ENCODE measurements around the gene ATP11A.

ATP11A gene

DNA sequence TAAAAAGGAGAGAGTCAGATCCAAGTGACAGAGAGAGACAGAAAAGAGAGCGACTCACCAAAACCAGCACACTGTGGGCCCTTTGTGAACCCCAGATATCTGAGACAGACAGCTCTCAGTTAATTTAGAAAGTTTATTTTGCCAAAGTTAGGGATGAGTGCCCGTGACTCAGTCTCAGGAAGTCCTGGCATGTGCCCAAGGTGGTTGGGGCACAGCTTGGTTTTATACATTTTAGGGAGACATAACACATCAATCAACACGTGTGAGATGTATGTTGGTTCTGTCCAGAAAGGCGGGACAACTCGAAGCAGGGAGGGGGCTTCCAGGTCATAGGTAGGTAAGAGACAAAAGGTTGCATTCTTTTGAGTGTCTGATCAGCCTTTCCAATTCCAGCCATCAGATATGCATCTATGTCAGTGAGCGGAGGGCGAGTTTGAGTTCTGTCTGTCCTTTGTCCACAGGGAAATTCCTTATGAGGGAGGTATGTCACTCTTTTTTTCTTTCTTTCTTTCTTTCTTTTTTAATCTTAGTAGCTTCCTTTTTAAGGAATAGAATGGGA, 37.2 kb upstream of the ATP11A start:
- Histone ChIP-seq H3K27ac (ENCODE audit: low read length) (no peak overlapping the region), H3K4me3 (ENCODE audit: low read depth in 1 of 2, low read length in 2 of 2) (no peak overlapping the region), H3K27me3 (ENCODE audit: low read depth, low read length) (no peaks in the 10 kb centered on the region), H3K9me3 (ENCODE audit: control insufficient read depth in 1 of 2, low read length in 2 of 2) (no peaks in the 10 kb centered on the region), H3K36me3 (ENCODE audit: control insufficient read depth in 1 of 2, insufficient read depth in 2 of 2, low read length in 2 of 2) (no peaks in the 10 kb centered on the region), H3K4me1 (ENCODE audit: control insufficient read depth in 1 of 2, insufficient read depth in 2 of 2, low read length in 2 of 2) (peaks cover 6 to 24% of the 10 kb centered on the region in 2 donors)

DNA sequence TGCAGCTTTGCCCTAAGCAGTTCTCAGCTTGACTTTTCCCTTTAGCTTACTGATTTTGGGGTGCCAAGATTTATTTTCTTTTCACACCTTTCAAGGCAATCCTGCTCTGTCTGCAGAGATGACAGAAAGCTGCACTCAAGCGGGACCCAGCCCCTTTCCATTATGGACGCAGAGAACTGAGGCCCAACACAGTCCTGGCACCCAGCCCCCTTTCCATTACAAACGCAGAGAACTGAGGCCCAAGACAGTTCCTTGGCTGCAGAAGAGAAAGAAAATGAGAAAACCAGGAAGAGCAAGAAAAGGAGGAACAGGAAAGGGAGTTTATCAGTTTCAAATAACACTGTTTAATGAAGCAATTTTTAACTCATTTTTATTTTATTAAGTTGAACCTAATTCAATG, 36.8 kb upstream of the ATP11A start:
- Histone ChIP-seq H3K27ac (ENCODE audit: low read length) (no peak overlapping the region), H3K4me1 (ENCODE audit: control insufficient read depth in 1 of 2, insufficient read depth in 2 of 2, low read length in 2 of 2) (peaks cover 6 to 24% of the 10 kb centered on the region in 2 donors), H3K36me3 (ENCODE audit: control insufficient read depth in 1 of 2, insufficient read depth in 2 of 2, low read length in 2 of 2) (no peaks in the 10 kb centered on the region), H3K9me3 (ENCODE audit: control insufficient read depth in 1 of 2, low read length in 2 of 2) (no peaks in the 10 kb centered on the region), H3K4me3 (ENCODE audit: low read depth in 1 of 2, low read length in 2 of 2) (no peak overlapping the region), H3K27me3 (ENCODE audit: low read depth, low read length) (no peaks in the 10 kb centered on the region)

DNA sequence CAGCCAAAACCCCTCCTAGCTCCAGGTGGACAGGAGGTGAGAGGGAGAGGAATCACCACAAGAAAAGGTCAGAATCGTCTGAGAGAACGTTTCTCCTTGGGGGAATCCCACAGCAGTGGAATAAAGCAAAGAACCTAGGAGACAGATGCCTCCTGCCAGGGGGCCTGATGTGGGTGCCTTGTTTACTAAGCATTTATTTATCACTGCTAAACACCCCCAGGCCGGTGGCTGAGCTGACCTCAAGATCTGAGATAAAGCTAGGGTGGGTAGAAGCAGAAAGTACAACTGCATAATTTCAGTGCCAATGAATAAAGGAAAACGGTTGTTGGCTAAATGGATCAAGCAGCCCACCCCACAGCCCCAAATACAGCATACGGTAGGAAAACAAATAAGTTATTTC, 33.9 kb upstream of the ATP11A start:
- peaks cover 16 to 27% of the 10 kb centered on the region in 2 donors for H3K4me1 ChIP-seq (ENCODE audit: control insufficient read depth in 1 of 2, insufficient read depth in 2 of 2, low read length in 2 of 2)
- H3K9me3 ChIP-seq (ENCODE audit: control insufficient read depth in 1 of 2, low read length in 2 of 2) = no peaks in the 10 kb centered on the region
- no peaks in the 10 kb centered on the region for H3K36me3 ChIP-seq (ENCODE audit: control insufficient read depth in 1 of 2, insufficient read depth in 2 of 2, low read length in 2 of 2)
- H3K27me3 ChIP-seq (ENCODE audit: low read depth, low read length) = no peaks in the 10 kb centered on the region
- no peak overlapping the region for H3K27ac ChIP-seq (ENCODE audit: low read length)
- no peak overlapping the region for H3K4me3 ChIP-seq (ENCODE audit: low read depth in 1 of 2, low read length in 2 of 2)

DNA sequence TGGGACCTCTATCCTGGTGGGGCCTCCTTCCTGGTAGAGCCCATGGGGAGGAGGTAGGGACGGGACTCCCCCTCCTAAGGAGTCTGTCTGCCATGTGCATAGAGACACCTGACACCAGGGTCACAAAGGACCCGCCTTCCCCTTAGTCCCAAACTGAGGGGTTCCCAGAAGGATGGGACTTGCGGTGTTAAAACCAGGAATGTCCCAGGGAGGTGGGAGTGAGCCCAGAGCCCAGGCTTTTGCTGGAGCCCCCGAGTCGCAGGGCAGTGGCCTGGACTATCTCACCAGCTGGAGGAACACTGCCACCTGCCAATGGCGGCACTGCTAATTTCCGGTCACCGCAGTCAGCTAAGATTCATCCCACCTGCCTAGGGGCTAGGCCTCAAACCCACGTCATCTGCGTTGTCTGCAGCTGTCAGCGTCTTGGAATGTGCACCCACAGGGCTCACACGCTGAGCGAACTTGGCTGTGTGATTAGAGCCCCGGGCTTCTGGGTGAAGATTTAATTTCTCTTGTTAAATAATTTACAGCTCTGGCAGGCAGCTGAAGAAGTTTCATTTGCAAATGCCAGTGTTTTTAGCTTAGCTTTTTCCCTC, 31.9 kb upstream of the ATP11A start:
- Histone ChIP-seq H3K9me3 (ENCODE audit: control insufficient read depth in 1 of 2, low read length in 2 of 2) (no peaks in the 10 kb centered on the region), H3K4me1 (ENCODE audit: control insufficient read depth in 1 of 2, insufficient read depth in 2 of 2, low read length in 2 of 2) (peaks cover 7 to 10% of the 10 kb centered on the region in 2 donors), H3K36me3 (ENCODE audit: control insufficient read depth in 1 of 2, insufficient read depth in 2 of 2, low read length in 2 of 2) (no peaks in the 10 kb centered on the region), H3K27ac (ENCODE audit: low read length) (no peak overlapping the region), H3K27me3 (ENCODE audit: low read depth, low read length) (no peaks in the 10 kb centered on the region), H3K4me3 (ENCODE audit: low read depth in 1 of 2, low read length in 2 of 2) (no peak overlapping the region)

DNA sequence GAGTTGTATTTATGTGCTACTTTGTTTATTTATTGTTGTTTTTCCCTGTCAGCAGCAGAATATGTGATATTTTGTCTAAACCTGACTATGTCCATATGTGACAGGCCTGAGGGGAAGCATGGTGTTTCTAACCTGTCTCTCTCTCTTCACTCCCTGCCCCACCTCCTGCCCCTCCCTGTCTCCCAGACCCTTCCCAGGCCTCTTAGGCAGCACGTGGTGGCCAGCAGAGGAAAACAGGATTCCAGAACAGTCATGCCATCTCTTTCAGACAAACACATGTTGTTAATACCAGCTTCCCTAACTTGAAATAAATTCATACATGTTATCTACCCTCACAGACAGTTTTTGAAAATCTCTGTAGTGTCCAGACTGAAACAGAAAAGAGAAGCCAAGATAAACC, 31.0 kb upstream of the ATP11A start:
- Histone ChIP-seq H3K27me3 (ENCODE audit: low read depth, low read length) (no peaks in the 10 kb centered on the region), H3K36me3 (ENCODE audit: control insufficient read depth in 1 of 2, insufficient read depth in 2 of 2, low read length in 2 of 2) (no peaks in the 10 kb centered on the region), H3K9me3 (ENCODE audit: control insufficient read depth in 1 of 2, low read length in 2 of 2) (no peaks in the 10 kb centered on the region), H3K4me3 (ENCODE audit: low read depth in 1 of 2, low read length in 2 of 2) (no peak overlapping the region), H3K27ac (ENCODE audit: low read length) (no peak overlapping the region), H3K4me1 (ENCODE audit: control insufficient read depth in 1 of 2, insufficient read depth in 2 of 2, low read length in 2 of 2) (peaks cover 4 to 10% of the 10 kb centered on the region in 2 donors)

DNA sequence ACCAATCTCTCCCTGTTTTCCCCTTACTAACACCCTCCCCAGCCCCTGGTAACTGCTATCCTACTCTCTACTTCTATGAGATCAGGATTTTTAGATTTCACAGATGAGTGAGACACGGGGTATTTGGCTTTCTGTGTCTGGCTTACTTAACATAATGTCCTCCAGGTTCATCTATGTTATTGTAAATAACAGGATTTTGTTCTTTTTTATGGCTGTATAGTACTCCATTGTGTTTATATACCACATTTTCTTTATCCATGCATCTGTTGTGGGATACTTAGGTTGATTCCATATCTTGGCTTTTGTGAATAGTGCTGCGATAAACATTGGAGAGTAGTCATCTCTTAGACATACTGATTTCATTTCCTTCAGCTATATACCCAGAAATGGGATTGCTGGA, 28.5 kb upstream of the ATP11A start:
- no peaks in the 10 kb centered on the region for H3K9me3 ChIP-seq (ENCODE audit: control insufficient read depth in 1 of 2, low read length in 2 of 2)
- no peaks in the 10 kb centered on the region for H3K27me3 ChIP-seq (ENCODE audit: low read depth, low read length)
- no peak overlapping the region for H3K27ac ChIP-seq (ENCODE audit: low read length)
- peaks cover 4 to 10% of the 10 kb centered on the region in 2 donors for H3K4me1 ChIP-seq (ENCODE audit: control insufficient read depth in 1 of 2, insufficient read depth in 2 of 2, low read length in 2 of 2)
- H3K36me3 ChIP-seq (ENCODE audit: control insufficient read depth in 1 of 2, insufficient read depth in 2 of 2, low read length in 2 of 2) = no peaks in the 10 kb centered on the region
- no peak overlapping the region for H3K4me3 ChIP-seq (ENCODE audit: low read depth in 1 of 2, low read length in 2 of 2)

DNA sequence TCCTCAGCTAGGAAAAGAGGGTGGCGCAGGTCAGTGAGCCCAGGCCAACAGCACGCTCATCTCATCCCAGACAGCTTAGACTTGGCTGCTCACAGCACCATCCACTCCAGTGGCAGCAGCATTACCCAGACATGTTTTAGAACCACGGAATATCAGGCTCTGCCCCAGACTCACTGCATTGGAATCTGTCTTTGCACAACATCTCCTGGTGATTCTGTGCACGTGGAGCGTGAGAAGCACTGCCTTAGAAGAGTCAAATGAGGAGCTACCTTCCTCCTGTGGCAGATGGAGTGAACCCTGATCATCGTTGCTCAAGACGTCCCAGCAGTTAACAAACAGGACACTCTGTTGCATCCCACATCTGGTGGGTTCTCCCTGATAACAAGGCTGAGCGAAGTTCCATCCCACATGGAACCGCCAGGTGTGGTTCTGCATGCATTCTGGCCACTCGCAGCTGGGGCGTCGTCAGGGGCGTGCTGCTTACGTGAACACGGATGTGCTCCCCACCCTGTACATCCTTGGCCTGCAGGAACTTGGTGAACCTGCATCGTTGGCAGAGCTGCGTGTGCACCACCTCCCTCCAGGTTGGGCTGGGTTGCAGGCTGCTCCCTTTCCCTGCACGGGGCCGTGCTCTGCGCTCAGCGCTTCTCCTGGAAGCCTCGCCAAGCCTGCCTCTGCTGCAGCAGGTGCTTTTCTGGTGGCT, 25.2 kb upstream of the ATP11A start:
- H3K27ac ChIP-seq (ENCODE audit: low read length) = no peak overlapping the region
- H3K36me3 ChIP-seq (ENCODE audit: control insufficient read depth in 1 of 2, insufficient read depth in 2 of 2, low read length in 2 of 2) = no peaks in the 10 kb centered on the region
- no peak overlapping the region for H3K4me3 ChIP-seq (ENCODE audit: low read depth in 1 of 2, low read length in 2 of 2)
- no peaks in the 10 kb centered on the region for H3K9me3 ChIP-seq (ENCODE audit: control insufficient read depth in 1 of 2, low read length in 2 of 2)
- no peaks in the 10 kb centered on the region for H3K27me3 ChIP-seq (ENCODE audit: low read depth, low read length)
- H3K4me1 ChIP-seq (ENCODE audit: control insufficient read depth in 1 of 2, insufficient read depth in 2 of 2, low read length in 2 of 2) = no peaks in the 10 kb centered on the region

DNA sequence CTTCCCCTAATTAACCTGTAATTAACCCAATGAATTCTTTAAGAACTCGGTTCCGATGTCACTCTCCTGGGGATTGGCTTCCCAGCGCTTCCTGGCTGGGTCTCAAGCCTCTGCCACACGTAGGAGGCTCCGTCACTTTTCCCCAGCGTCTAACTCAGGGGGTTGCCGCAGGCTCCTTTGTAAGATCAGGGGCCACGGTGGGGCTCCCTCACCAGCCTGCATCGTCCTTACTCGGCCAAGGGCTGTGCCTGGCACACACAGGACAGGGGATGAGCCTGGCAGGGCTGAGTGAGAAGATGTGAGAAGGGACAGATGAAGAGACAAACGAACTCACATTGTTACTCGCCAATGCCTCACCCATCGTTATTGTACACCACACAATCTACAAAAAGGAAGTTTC, 20.9 kb upstream of the ATP11A start:
- Histone ChIP-seq H3K36me3 (ENCODE audit: control insufficient read depth in 1 of 2, insufficient read depth in 2 of 2, low read length in 2 of 2) (no peaks in the 10 kb centered on the region), H3K9me3 (ENCODE audit: control insufficient read depth in 1 of 2, low read length in 2 of 2) (no peaks in the 10 kb centered on the region), H3K4me1 (ENCODE audit: control insufficient read depth in 1 of 2, insufficient read depth in 2 of 2, low read length in 2 of 2) (no peaks in the 10 kb centered on the region), H3K27ac (ENCODE audit: low read length) (no peak overlapping the region), H3K4me3 (ENCODE audit: low read depth in 1 of 2, low read length in 2 of 2) (no peak overlapping the region), H3K27me3 (ENCODE audit: low read depth, low read length) (no peaks in the 10 kb centered on the region)

DNA sequence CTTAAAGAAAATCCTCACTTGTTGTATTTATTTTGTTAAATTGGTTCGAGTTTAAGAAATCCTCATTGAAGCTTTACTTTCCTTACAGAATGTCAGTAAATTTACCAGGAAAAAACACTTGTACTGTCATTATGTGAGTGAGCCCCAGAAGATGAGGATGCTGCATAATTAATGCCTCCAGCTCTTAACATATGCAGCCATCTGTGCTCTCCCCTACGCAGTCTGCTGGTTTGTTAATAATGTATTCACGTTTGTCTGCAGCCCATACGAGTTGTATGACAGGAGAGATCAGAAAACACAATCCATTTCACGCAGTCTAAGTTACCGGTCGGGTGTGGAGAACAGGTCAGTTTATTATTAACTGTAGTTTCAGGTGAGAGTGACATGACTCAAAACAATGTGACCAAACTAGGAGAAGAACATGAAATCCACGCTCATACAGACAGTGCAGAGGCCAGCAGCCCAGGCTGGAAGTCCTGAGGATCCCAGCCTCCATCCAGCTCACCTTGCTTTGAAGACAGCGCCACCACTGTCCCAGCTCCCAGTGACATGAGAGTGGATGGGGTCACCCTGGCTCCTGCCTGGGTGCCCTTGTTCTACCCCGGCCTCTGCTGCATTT, 19.8 kb upstream of the ATP11A start:
- Histone ChIP-seq H3K27me3 (ENCODE audit: low read depth, low read length) (no peaks in the 10 kb centered on the region), H3K4me1 (ENCODE audit: control insufficient read depth in 1 of 2, insufficient read depth in 2 of 2, low read length in 2 of 2) (no peaks in the 10 kb centered on the region), H3K27ac (ENCODE audit: low read length) (no peak overlapping the region), H3K4me3 (ENCODE audit: low read depth in 1 of 2, low read length in 2 of 2) (no peak overlapping the region), H3K36me3 (ENCODE audit: control insufficient read depth in 1 of 2, insufficient read depth in 2 of 2, low read length in 2 of 2) (no peaks in the 10 kb centered on the region), H3K9me3 (ENCODE audit: control insufficient read depth in 1 of 2, low read length in 2 of 2) (no peaks in the 10 kb centered on the region)

DNA sequence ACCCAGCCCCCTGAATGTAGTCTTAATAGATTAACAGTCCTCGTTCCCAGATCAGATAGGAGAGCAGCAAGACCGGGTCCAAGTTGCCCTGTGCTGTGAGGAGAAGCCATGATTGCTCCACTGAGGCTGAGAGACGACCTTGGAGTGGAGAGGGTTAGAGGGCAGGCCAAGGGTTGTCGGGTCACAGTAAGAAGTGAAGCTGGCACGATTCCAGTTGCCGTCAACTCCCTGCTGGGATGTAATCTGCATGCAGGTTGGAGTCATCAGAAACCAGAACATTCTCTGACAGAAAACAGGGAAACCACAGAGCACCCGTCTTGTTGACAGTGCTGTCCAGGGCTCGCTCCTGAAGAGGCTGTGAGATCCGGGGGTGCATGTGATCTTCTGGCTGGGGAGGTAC, 19.0 kb upstream of the ATP11A start:
- Histone ChIP-seq H3K4me1 (ENCODE audit: control insufficient read depth in 1 of 2, insufficient read depth in 2 of 2, low read length in 2 of 2) (peaks cover 0 to 5% of the 10 kb centered on the region in 2 donors), H3K4me3 (ENCODE audit: low read depth in 1 of 2, low read length in 2 of 2) (no peak overlapping the region), H3K27ac (ENCODE audit: low read length) (no peak overlapping the region), H3K36me3 (ENCODE audit: control insufficient read depth in 1 of 2, insufficient read depth in 2 of 2, low read length in 2 of 2) (no peaks in the 10 kb centered on the region), H3K9me3 (ENCODE audit: control insufficient read depth in 1 of 2, low read length in 2 of 2) (no peaks in the 10 kb centered on the region), H3K27me3 (ENCODE audit: low read depth, low read length) (no peaks in the 10 kb centered on the region)

DNA sequence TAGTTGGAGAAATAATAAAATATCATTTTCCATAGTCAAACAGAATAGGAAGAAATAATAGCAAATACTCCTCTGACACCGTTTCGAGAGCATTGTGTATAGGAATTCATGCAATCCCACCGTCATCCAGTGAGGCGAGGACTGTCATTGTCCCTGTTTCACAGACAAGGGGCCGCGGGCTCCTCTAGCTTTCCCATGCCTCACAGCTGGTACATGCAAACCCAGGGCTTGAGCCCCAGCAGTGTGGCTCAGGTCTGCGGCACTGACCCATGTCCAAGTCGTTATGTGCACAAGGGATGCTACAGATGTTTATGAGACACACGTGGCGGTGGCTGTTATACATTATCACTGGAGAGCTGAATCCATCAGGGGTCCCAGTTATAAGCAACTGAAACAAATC, 18.5 kb upstream of the ATP11A start:
- H3K36me3 ChIP-seq (ENCODE audit: control insufficient read depth in 1 of 2, insufficient read depth in 2 of 2, low read length in 2 of 2) = no peaks in the 10 kb centered on the region
- H3K9me3 ChIP-seq (ENCODE audit: control insufficient read depth in 1 of 2, low read length in 2 of 2) = no peaks in the 10 kb centered on the region
- no peak overlapping the region for H3K4me3 ChIP-seq (ENCODE audit: low read depth in 1 of 2, low read length in 2 of 2)
- H3K27me3 ChIP-seq (ENCODE audit: low read depth, low read length) = no peaks in the 10 kb centered on the region
- peaks cover 0 to 5% of the 10 kb centered on the region in 2 donors for H3K4me1 ChIP-seq (ENCODE audit: control insufficient read depth in 1 of 2, insufficient read depth in 2 of 2, low read length in 2 of 2)
- no peak overlapping the region for H3K27ac ChIP-seq (ENCODE audit: low read length)

Measured in muscle layer of duodenum (tissue), 2 donors.